CD4-positive, alpha-beta T cell (primary cell): ENCODE results near the gene UGDH. TPM values are rescaled to one million over a fixed set of nuclear protein-coding genes. Genes with fewer than 3 reads are reported as not detected.

Experiments used
- ATAC-seq: fragments of 200-7000 bp; cut with Tn5 transposase; one replicate; pipeline ENCODE4 v1.10.0; 2022; ENCODE audit warnings: mild to moderate bottlenecking; ENCODE audit not compliant: poor library complexity
- CTCF ChIA-PET: fragments of 350-600 bp; sonication (Branson Sonifier 250); formaldehyde crosslinking; loops from one replicate; lab custom pipeline; 2021; ENCODE audit warnings: antibody characterized with exemption, inconsistent platforms; lab: Charles Lee
- POLR2A ChIA-PET: fragments of 350-600 bp; sonication (Branson Sonifier 250); formaldehyde crosslinking; loops from one replicate; lab custom pipeline; 2021; ENCODE audit warnings: antibody characterized with exemption, inconsistent platforms; lab: Charles Lee
- DNase-seq, 14 experiments: peaks; one replicate each; pipeline ENCODE4 v3.0.0-alpha.2; 2013 to 2020; ENCODE audit warnings: mixed read lengths in 2 of 14
- H3K27ac ChIP-seq, 2 donors: one replicate each; pipeline versions ENCODE4 v1.5.1 to v1.7.0; 2013; ENCODE audit warnings: low read length in 2 of 2, low read depth in 1 of 2, mild to moderate bottlenecking in 1 of 2
- H3K27me3 ChIP-seq, 2 experiments: 1 replicate in 1 of 2; 2 replicates in 1 of 2; pipeline versions ENCODE4 v1.6.1 to v1.7.0; 2013; ENCODE audit warnings: low read length in 2 of 2, control low read depth in 1 of 2, mild to moderate bottlenecking in 1 of 2, moderate library complexity in 1 of 2; ENCODE audit not compliant: insufficient read depth in 2 of 2, control insufficient read depth in 1 of 2
- H3K36me3 ChIP-seq: one replicate; pipeline ENCODE4 v1.6.1; 2013; ENCODE audit warnings: low read length, control low read depth; ENCODE audit not compliant: insufficient read depth
- H3K4me1 ChIP-seq: one replicate; pipeline ENCODE4 v1.6.1; 2013; ENCODE audit warnings: low read length, control low read depth; ENCODE audit not compliant: insufficient read depth
- H3K4me3 ChIP-seq: one replicate; pipeline ENCODE4 v1.5.1; 2013; ENCODE audit warnings: mild to moderate bottlenecking, low read length, moderate library complexity
- H3K9me3 ChIP-seq, 2 experiments: 1 replicate in 1 of 2; 2 replicates in 1 of 2; pipeline versions ENCODE4 v1.6.1 to v1.7.0; 2013; ENCODE audit warnings: low read length in 2 of 2, mild to moderate bottlenecking in 2 of 2, control low read depth in 1 of 2, moderate library complexity in 1 of 2; ENCODE audit not compliant: control insufficient read depth in 1 of 2, insufficient read depth in 1 of 2
- H3K27ac Mint-ChIP-seq: one replicate; pipeline ENCODE4 v1.8.0; 2020; ENCODE audit warnings: mixed read lengths
- H3K27me3 Mint-ChIP-seq: one replicate; pipeline ENCODE4 v1.8.0; 2021; ENCODE audit warnings: mixed read lengths
- H3K36me3 Mint-ChIP-seq: one replicate; pipeline ENCODE4 v1.8.0; 2021; ENCODE audit warnings: low read depth, mixed read lengths
- H3K4me1 Mint-ChIP-seq: one replicate; pipeline ENCODE4 v1.8.0; 2021; ENCODE audit warnings: low read depth, mixed read lengths
- H3K4me3 Mint-ChIP-seq: one replicate; pipeline ENCODE4 v1.8.0; 2020; ENCODE audit warnings: mild to moderate bottlenecking, mixed read lengths
- H3K9me3 Mint-ChIP-seq: one replicate; pipeline ENCODE4 v1.8.0; 2020; ENCODE audit warnings: mixed read lengths
- intact Hi-C, 2 experiments: fragments of 100-400 bp; cut with DNase I in 1 of 2; cut with micrococcal nuclease in 1 of 2; formaldehyde crosslinking; loops; one replicate each; pipeline versions ENCODE4 v1.15.1 to v1.9.0; 2023 to 2025; cut with DNase I, micrococcal nuclease
- total RNA-seq, 174 experiments: library from RNA in 2 of 174; stranded (reverse) in 2 of 174; gene quantifications; one replicate each; pipeline ENCODE4 v1.2.3 and lab custom pipeline; 2021 to 2026
- TF ChIP-seq, protein P1 (sequence below): fragments of 200-600 bp; IDR thresholded peaks from one replicate; pipeline ENCODE4 v1.8.0; 2022; ENCODE audit warnings: antibody characterized with exemption, mild to moderate bottlenecking

The UGDH gene
- total RNA-seq, 2 experiments from 2014 or later, result 3.5 to 3.7 TPM

DNA sequence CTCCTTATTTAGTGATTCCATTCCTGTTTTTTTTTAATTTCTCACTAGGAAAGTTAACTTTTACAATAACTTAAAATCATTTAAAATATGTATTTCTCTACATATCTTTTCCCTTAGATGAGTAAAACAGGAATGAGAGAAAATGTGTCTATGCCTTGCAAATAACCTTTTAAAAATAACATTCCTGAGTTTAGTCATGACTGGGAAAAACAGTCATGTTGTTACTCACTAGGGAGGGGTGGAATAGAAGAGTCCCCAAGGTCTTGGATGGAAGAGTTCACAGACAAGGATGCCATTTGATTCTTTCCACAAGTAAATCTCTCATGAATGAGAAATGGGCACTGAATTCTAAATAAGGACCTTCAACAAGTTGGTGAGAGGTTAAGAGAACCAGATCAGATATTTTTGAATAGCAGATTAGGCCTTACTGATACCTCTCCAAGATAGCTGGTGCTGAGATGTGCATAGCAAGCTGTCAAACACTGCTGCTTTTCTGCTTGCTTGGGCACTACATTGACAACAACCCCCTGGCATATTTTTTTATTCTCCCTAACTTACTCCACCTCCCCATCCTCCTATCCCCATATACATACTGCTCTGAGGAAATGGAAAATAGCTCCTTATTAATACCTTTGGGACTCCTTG is 25.1 kb downstream of the UGDH start:
- H3K9me3 Mint-ChIP-seq, result no peaks in the 10 kb centered on the region
- intact Hi-C loops, result no loop called here
- no peak overlapping the region for H3K4me3 Mint-ChIP-seq
- H3K4me1 ChIP-seq, result no peaks in the 10 kb centered on the region
- H3K36me3 ChIP-seq, result peaks cover 56% of the 10 kb centered on the region
- H3K27ac ChIP-seq, result no peak overlapping the region
- H3K27me3 Mint-ChIP-seq, result no peaks in the 10 kb centered on the region
- no peaks in the 10 kb centered on the region for H3K27me3 ChIP-seq
- H3K36me3 Mint-ChIP-seq, result peaks cover 69% of the 10 kb centered on the region
- DNase-seq (no peak), ATAC-seq (no peak)
- H3K9me3 ChIP-seq, result no peaks in the 10 kb centered on the region
- ChIA-PET POLR2A (interaction anchor here (0.6 kb wide), 1 partner anchor 35 kb away, joined by 3 read pairs; no protein-coding TSS in a partner anchor), CTCF (no interaction called here)
- no peak overlapping the region for H3K4me3 ChIP-seq
- H3K4me1 Mint-ChIP-seq, result no peaks in the 10 kb centered on the region
- H3K27ac Mint-ChIP-seq, result no peak overlapping the region
- TF ChIP-seq, protein P1, sequence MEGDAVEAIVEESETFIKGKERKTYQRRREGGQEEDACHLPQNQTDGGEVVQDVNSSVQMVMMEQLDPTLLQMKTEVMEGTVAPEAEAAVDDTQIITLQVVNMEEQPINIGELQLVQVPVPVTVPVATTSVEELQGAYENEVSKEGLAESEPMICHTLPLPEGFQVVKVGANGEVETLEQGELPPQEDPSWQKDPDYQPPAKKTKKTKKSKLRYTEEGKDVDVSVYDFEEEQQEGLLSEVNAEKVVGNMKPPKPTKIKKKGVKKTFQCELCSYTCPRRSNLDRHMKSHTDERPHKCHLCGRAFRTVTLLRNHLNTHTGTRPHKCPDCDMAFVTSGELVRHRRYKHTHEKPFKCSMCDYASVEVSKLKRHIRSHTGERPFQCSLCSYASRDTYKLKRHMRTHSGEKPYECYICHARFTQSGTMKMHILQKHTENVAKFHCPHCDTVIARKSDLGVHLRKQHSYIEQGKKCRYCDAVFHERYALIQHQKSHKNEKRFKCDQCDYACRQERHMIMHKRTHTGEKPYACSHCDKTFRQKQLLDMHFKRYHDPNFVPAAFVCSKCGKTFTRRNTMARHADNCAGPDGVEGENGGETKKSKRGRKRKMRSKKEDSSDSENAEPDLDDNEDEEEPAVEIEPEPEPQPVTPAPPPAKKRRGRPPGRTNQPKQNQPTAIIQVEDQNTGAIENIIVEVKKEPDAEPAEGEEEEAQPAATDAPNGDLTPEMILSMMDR, result no peak

DNA sequence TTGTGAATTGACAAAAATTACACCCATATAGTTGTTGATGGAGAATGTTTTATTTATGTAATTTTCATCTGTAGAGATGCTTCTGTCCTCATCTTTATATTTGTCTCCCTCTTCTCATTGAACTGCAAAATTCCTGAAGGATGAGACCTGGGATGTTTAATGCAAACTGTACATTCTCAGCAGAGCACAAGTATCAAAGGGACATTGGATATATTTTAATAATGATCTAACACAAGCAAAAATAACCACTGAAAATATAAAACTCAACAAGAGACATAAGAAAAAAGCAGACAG is 28.6 kb downstream of the UGDH start:
- no peaks in the 10 kb centered on the region for H3K9me3 ChIP-seq
- H3K4me1 ChIP-seq, result no peaks in the 10 kb centered on the region
- TF ChIP-seq, protein P1, result no peak
- H3K4me3 Mint-ChIP-seq, result no peak overlapping the region
- CTCF ChIA-PET, result no interaction called here
- no peak overlapping the region for H3K4me3 ChIP-seq
- H3K36me3 Mint-ChIP-seq, result peaks cover 36% of the 10 kb centered on the region
- DNase-seq (no peak), ATAC-seq (no peak)
- H3K9me3 Mint-ChIP-seq, result no peaks in the 10 kb centered on the region
- no peaks in the 10 kb centered on the region for H3K27me3 Mint-ChIP-seq
- no peaks in the 10 kb centered on the region for H3K4me1 Mint-ChIP-seq
- peaks cover 26% of the 10 kb centered on the region for H3K36me3 ChIP-seq
- H3K27ac Mint-ChIP-seq, result no peak overlapping the region
- POLR2A ChIA-PET, result interaction anchor here (1.6 kb wide), 1 partner anchor 28 kb away, joined by 3 read pairs; the partner anchor contains the start of gene UGDH
- no peak overlapping the region for H3K27ac ChIP-seq
- no peaks in the 10 kb centered on the region for H3K27me3 ChIP-seq
- intact Hi-C loops, result no loop called here

DNA sequence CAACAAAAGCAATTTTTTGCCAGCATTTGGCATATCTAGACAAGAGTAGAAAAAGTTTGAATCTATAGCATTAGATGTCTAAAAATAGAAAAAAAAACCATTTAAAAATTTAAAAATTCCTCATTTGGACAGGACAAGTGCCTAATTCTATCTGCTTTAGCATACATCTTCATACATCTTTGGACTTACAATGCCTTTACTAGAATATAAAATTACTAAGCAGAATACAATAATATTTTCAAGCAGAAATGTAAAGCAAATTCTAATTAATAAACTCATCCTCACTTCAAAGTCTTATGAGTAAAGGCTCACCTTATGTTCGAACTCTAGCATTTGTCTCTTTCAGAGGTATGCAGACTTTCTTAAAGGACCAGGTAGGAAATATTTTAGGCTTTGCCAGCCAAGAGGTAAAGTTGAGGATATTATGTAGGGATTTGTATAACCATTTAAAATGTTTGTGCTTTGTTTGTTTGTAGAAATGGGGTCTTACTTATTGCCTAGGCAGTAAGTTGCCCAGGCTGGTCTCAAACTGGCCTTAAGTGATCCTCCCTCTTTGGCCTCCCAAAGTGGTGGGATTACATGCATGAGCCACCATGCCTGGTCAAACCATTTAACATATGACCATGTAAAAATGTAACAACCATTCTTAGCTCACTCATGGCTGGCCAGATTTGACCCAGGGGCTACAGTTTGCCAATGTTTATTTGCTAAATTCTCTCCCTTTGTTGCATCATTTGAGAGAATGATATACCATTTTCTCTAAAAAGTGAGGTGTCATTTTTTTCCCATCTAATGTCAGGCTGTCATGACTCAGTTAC is 29.1 kb downstream of the UGDH start:
- Mint-ChIP-seq H3K27me3 (no peaks in the 10 kb centered on the region), H3K4me3 (no peak overlapping the region), H3K4me1 (no peaks in the 10 kb centered on the region), H3K27ac (no peak overlapping the region), H3K36me3 (peaks cover 31% of the 10 kb centered on the region), H3K9me3 (no peaks in the 10 kb centered on the region)
- Histone ChIP-seq H3K4me1 (no peaks in the 10 kb centered on the region), H3K4me3 (no peak overlapping the region), H3K27ac (no peak overlapping the region), H3K36me3 (peaks cover 21% of the 10 kb centered on the region), H3K27me3 (no peaks in the 10 kb centered on the region), H3K9me3 (no peaks in the 10 kb centered on the region)
- TF ChIP-seq, protein P1, result no peak
- DNase-seq, result no peak
- ChIA-PET POLR2A (interaction anchor here (1.6 kb wide), 1 partner anchor 29 kb away, joined by 3 read pairs; the partner anchor contains the start of gene UGDH), CTCF (no interaction called here)
- no peak for ATAC-seq
- intact Hi-C loops, result no loop called here
